NCI-H187 treated with DMSO at 0.1 percent for 48 hours (cell line): ENCODE measurements around the gene RNASEH2A.

Source experiments
- DNase-seq: peaks from one replicate; lab custom pipeline; 2025; lab: John Stamatoyannopoulos, UW

RNASEH2A gene

GRCh38 chr19:12783291-12783848 lies 23.0 kb upstream of the RNASEH2A start:
- DNase-seq: no peak

- DNase-seq: no peak
Observed at GRCh38 chr19:12783849-12784393, 22.5 kb upstream of the RNASEH2A start.

GRCh38 chr19:12784394-12784870 lies 22.0 kb upstream of the RNASEH2A start:
- DNase-seq: no peak

- DNase-seq: no peak
Observed at GRCh38 chr19:12784871-12785430, 21.4 kb upstream of the RNASEH2A start.

GRCh38 chr19:12785431-12786031 lies 20.9 kb upstream of the RNASEH2A start:
- no peak for DNase-seq

GRCh38 chr19:12786141-12786870 lies 20.1 kb upstream of the RNASEH2A start:
- DNase-seq: no peak

GRCh38 chr19:12786952-12787351 lies 19.4 kb upstream of the RNASEH2A start:
- DNase-seq: no peak

- no peak for DNase-seq
Observed at GRCh38 chr19:12787458-12787857, 18.9 kb upstream of the RNASEH2A start.

- no peak for DNase-seq
Observed at GRCh38 chr19:12788042-12788681, 18.2 kb upstream of the RNASEH2A start.

GRCh38 chr19:12788682-12789097 lies 17.7 kb upstream of the RNASEH2A start:
- DNase-seq: no peak

GRCh38 chr19:12789098-12789903 lies 17.1 kb upstream of the RNASEH2A start:
- no peak for DNase-seq

GRCh38 chr19:12789904-12790619 lies 16.3 kb upstream of the RNASEH2A start:
- DNase-seq: no peak

- DNase-seq: no peak
Observed at GRCh38 chr19:12790628-12791344, 15.6 kb upstream of the RNASEH2A start.

- no peak for DNase-seq
Observed at GRCh38 chr19:12791345-12792050, 14.9 kb upstream of the RNASEH2A start, which contains the start of gene JUNB. TSS of gene JUNB (plus strand) at chr19:12791486. CDS start at chr19:12791772, 286 bp downstream.

GRCh38 chr19:12792051-12792852 lies 14.1 kb upstream of the RNASEH2A start:
- DNase-seq: no peak

GRCh38 chr19:12792853-12793289 lies 13.5 kb upstream of the RNASEH2A start:
- DNase-seq: no peak

- DNase-seq: no peak
Observed at GRCh38 chr19:12793290-12794195, 12.8 kb upstream of the RNASEH2A start.
